ENCODE data around the gene C1orf210. TPM values are rescaled to one million over a fixed set of nuclear protein-coding genes. Genes with fewer than 3 reads are reported as not detected.

C1orf210 gene
- total and polyA plus RNA-seq, 2 experiments from 2014 or later, result not detected

GRCh38 chr1:43327549-43328292 lies 42.3 kb upstream of the C1orf210 start:
- no peak overlapping the region for H3K9ac ChIP-seq
- H2AFZ ChIP-seq, result no peak overlapping the region
- in situ Hi-C loops (cut with MboI), result no loop called here
- H3K79me2 ChIP-seq (ENCODE audit: insufficient read depth), result no peaks in the 10 kb centered on the region
- peaks cover 4% of the 10 kb centered on the region; the same call in 1 of the 2 replicates for H3F3A ChIP-seq (ENCODE audit: insufficient read depth)
- H3K4me1 ChIP-seq (ENCODE audit: insufficient read depth), result peaks cover 15% of the 10 kb centered on the region
- H3K27me3 ChIP-seq (replicated peaks; ENCODE audit: insufficient read depth), result no peaks in the 10 kb centered on the region
- 52 to 58% methylated on average over 1 of the region's 1 CpG for WGBS, 2 experiments (ENCODE audit: low coverage in 1 of 2, low lambda C conversion rate in 2 of 2, missing lambda C conversion rate in 2 of 2)
- H3K4me3 ChIP-seq, result no peak overlapping the region
- H3K36me3 ChIP-seq (ENCODE audit: low read depth), result no peaks in the 10 kb centered on the region
- H3K4me2 ChIP-seq (ENCODE audit: unreplicated experiment), result no peak overlapping the region
- no peak for TF ChIP-seq EZH2phosphoT487 (IDR thresholded peaks at IDR 0.05; ENCODE audit: insufficient read depth, low read depth)
- no peak for TF ChIP-seq EZH2 (IDR thresholded peaks at IDR 0.05; ENCODE audit: insufficient read depth, poor library complexity, severe bottlenecking)
- H4K20me1 ChIP-seq (ENCODE audit: insufficient read depth), result no peaks in the 10 kb centered on the region
- DNase-seq, result peak; percentile 38
- H3K9me2 ChIP-seq (ENCODE audit: insufficient read depth), result no peaks in the 10 kb centered on the region
- H3K27ac ChIP-seq, result no peak overlapping the region
- no peaks in the 10 kb centered on the region for H3K9me3 ChIP-seq (ENCODE audit: low read depth)

GRCh38 chr1:43325381-43325780 lies 40.0 kb upstream of the C1orf210 start:
- Histone ChIP-seq H3K4me1 (ENCODE audit: insufficient read depth) (peaks cover 9% of the 10 kb centered on the region), H3K9me2 (ENCODE audit: insufficient read depth) (no peaks in the 10 kb centered on the region), H3K27me3 (replicated peaks; ENCODE audit: insufficient read depth) (no peaks in the 10 kb centered on the region), H4K20me1 (ENCODE audit: insufficient read depth) (no peaks in the 10 kb centered on the region), H3K27ac (no peak overlapping the region), H3K9ac (no peak overlapping the region), H3F3A (ENCODE audit: insufficient read depth) (0 out of 2 replicates have a peak, but pooled peaks cover under 1% of the 10 kb centered on the region), H3K9me3 (ENCODE audit: low read depth) (no peaks in the 10 kb centered on the region), H3K79me2 (ENCODE audit: insufficient read depth) (no peaks in the 10 kb centered on the region), H2AFZ (no peak overlapping the region), H3K4me2 (ENCODE audit: unreplicated experiment) (no peak overlapping the region), H3K36me3 (ENCODE audit: low read depth) (no peaks in the 10 kb centered on the region), H3K4me3 (no peak overlapping the region)
- in situ Hi-C loops (cut with MboI), result no loop called here
- TF ChIP-seq EZH2 (IDR thresholded peaks at IDR 0.05; ENCODE audit: insufficient read depth, poor library complexity, severe bottlenecking) (no peak), EZH2phosphoT487 (IDR thresholded peaks at IDR 0.05; ENCODE audit: insufficient read depth, low read depth) (no peak)
- DNase-seq, result no peak

- no peaks in the 10 kb centered on the region for H3K9me3 ChIP-seq (ENCODE audit: low read depth)
- no peak overlapping the region for H2AFZ ChIP-seq
- H3K27ac ChIP-seq, result no peak overlapping the region
- no peak overlapping the region for H3K4me3 ChIP-seq
- TF ChIP-seq EZH2phosphoT487 (IDR thresholded peaks at IDR 0.05; ENCODE audit: insufficient read depth, low read depth) (no peak), EZH2 (IDR thresholded peaks at IDR 0.05; ENCODE audit: insufficient read depth, poor library complexity, severe bottlenecking) (no peak)
- no peaks in the 10 kb centered on the region for H3F3A ChIP-seq (ENCODE audit: insufficient read depth)
- no peaks in the 10 kb centered on the region for H3K36me3 ChIP-seq (ENCODE audit: low read depth)
- no peaks in the 10 kb centered on the region for H4K20me1 ChIP-seq (ENCODE audit: insufficient read depth)
- DNase-seq, result no peak
- no peak overlapping the region for H3K4me2 ChIP-seq (ENCODE audit: unreplicated experiment)
- 93 to 100% methylated on average over 1 of the region's 1 CpG for WGBS, 2 experiments (ENCODE audit: low coverage in 1 of 2, low lambda C conversion rate in 2 of 2, missing lambda C conversion rate in 2 of 2)
- H3K9ac ChIP-seq, result no peak overlapping the region
- in situ Hi-C loops (cut with MboI), result no loop called here
- no peaks in the 10 kb centered on the region for H3K79me2 ChIP-seq (ENCODE audit: insufficient read depth)
- peaks cover 3% of the 10 kb centered on the region for H3K4me1 ChIP-seq (ENCODE audit: insufficient read depth)
- no peaks in the 10 kb centered on the region for H3K9me2 ChIP-seq (ENCODE audit: insufficient read depth)
- H3K27me3 ChIP-seq (replicated peaks; ENCODE audit: insufficient read depth), result no peaks in the 10 kb centered on the region
These were observed 39.4 kb upstream of the C1orf210 start for GRCh38 chr1:43324810-43325209.

- no peaks in the 10 kb centered on the region for H3K79me2 ChIP-seq (ENCODE audit: insufficient read depth)
- H4K20me1 ChIP-seq (ENCODE audit: insufficient read depth), result no peaks in the 10 kb centered on the region
- H3K27me3 ChIP-seq (replicated peaks; ENCODE audit: insufficient read depth), result no peaks in the 10 kb centered on the region
- no peak overlapping the region for H3K4me3 ChIP-seq
- DNase-seq, result no peak
- H3K36me3 ChIP-seq (ENCODE audit: low read depth), result no peaks in the 10 kb centered on the region
- 74 to 87% methylated on average over 5 of the region's 5 CpGs for WGBS, 2 experiments (ENCODE audit: low coverage in 1 of 2, low lambda C conversion rate in 2 of 2, missing lambda C conversion rate in 2 of 2)
- H3K9me3 ChIP-seq (ENCODE audit: low read depth), result no peaks in the 10 kb centered on the region
- H2AFZ ChIP-seq, result no peak overlapping the region
- H3K9me2 ChIP-seq (ENCODE audit: insufficient read depth), result no peaks in the 10 kb centered on the region
- no peak for TF ChIP-seq EZH2phosphoT487 (IDR thresholded peaks at IDR 0.05; ENCODE audit: insufficient read depth, low read depth)
- no peak for TF ChIP-seq EZH2 (IDR thresholded peaks at IDR 0.05; ENCODE audit: insufficient read depth, poor library complexity, severe bottlenecking)
- no peak overlapping the region for H3K27ac ChIP-seq
- no peak overlapping the region for H3K9ac ChIP-seq
- in situ Hi-C loops (cut with MboI), result no loop called here
- no peaks in the 10 kb centered on the region for H3F3A ChIP-seq (ENCODE audit: insufficient read depth)
- no peak overlapping the region for H3K4me2 ChIP-seq (ENCODE audit: unreplicated experiment)
- H3K4me1 ChIP-seq (ENCODE audit: insufficient read depth), result no peaks in the 10 kb centered on the region
These were observed 37.1 kb upstream of the C1orf210 start for GRCh38 chr1:43322506-43322905.
